GM12801 (cell line): ENCODE data around the gene PLEKHA7.

ENCODE experiments used
- CTCF ChIP-seq: IDR thresholded peaks from one replicate; pipeline ENCODE4 v1.5.1; 2011; ENCODE audit warnings: control low read depth; ENCODE audit not compliant: insufficient read length; ENCODE audit errors: extremely low read depth

The PLEKHA7 gene

GRCh38 chr11:16853859-16854258, 160.4 kb downstream of the PLEKHA7 start:
- TF ChIP-seq CTCF: no peak

- no peak for TF ChIP-seq CTCF
These were observed 160.9 kb downstream of the PLEKHA7 start for GRCh38 chr11:16853266-16853665.

- no peak for TF ChIP-seq CTCF
These were observed 167.9 kb downstream of the PLEKHA7 start for GRCh38 chr11:16846305-16846704.

DNA sequence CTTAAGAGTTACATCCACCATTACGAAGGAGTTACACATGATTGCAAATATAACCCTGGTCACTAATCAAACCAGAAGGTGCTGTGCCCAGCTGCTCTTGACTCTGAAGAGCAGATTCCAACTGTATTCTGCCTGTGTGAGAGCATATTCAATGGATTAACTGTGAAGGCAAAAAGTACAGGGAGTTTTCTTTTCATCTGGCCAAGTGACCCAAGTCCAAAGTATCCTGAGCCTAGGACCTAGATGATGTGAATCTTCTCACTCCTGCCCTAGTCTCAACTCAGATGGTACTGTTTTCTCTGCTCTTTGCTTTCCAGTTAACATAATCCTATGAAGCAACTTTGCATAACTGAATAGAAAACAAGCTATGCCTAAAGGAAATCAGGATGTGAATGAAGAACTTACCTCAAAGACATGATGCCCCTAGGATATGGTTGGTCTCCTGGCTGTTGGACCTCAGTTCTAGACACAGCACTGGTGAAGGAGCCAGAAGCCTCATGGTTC, 169.9 kb downstream of the PLEKHA7 start:
- no peak for TF ChIP-seq CTCF

DNA sequence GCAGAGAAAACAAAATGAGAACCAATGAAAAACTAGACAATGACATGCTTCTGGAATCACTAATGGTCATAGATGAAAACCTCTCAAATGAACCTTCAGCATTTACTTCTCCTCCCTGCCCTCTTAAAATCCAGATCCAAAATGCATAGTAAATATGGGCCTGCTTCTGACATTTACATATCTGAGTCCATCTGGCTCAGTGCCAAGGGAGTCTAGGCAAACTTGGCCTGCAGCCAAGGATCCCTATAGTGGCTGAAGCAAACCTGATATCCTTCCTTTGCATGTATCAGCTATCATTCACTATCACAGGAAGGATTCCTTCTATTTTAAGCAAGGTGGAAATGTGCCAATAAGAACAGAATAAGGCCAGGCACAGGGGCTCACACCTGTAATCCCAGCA, 170.9 kb downstream of the PLEKHA7 start:
- no peak for TF ChIP-seq CTCF

DNA sequence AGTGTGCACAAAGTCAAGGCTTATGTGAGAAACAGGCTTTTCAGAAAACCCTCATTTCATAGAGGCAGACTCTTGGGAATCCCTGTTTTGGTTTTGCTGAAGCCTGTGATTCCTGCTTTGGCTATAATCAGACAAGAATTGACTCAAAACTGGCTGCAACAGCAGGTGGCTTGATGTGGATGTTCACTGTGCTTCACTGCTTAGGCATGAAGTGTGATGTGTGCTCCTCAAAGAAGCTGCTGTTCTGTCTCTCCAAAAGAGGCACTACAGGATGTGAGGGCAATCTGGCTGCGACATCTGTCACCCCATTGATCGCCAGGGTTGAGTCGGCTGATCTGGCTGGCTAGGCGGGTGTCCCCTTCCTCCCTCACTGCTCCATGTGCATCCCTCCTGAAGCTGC, 172.2 kb downstream of the PLEKHA7 start:
- no peak for TF ChIP-seq CTCF

- TF ChIP-seq CTCF: no peak
These were observed 172.7 kb downstream of the PLEKHA7 start for GRCh38 chr11:16841481-16841880.

DNA sequence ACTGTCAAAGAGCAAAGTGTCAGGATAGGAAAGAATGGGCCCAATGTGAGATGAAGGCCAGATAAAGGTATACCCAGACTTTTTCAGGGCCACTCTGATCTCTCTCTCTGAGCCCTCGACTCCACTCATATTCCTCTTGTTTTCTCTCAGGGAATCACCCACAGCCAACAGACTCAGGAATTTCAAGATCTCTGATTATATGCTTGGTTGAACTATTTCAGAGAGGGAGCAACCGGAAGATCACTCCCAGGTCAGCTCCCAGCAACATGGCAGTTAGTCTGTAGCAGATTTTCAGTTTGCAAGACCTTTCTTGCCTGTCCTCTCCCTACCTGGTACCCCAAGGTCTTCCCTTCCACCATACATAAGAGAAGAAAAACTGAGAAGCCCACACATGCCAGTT, 173.3 kb downstream of the PLEKHA7 start:
- no peak for TF ChIP-seq CTCF
